ENCODE data around the gene PDE6A.

Gene PDE6A

GRCh38 chr5:149849966-149850910 is 94.4 kb downstream of the PDE6A start:
- Histone ChIP-seq H3K36me3 (replicated peaks) (no peaks in the 10 kb centered on the region), H3K27ac (no peak overlapping the region), H3K4me3 (ENCODE audit: low read depth, low read length) (no peak overlapping the region), H3K27me3 (replicated peaks) (no peaks in the 10 kb centered on the region)
- no peak for DNase-seq
- in situ Hi-C loops (cut with HindIII; ENCODE audit: low pct_ligation_motif_present, low sequenced_read_pairs): loop anchor here (25.0 kb wide), 1 partner anchor 213 kb away; no protein-coding TSS in a partner anchor
- TF ChIP-seq, protein P1, sequence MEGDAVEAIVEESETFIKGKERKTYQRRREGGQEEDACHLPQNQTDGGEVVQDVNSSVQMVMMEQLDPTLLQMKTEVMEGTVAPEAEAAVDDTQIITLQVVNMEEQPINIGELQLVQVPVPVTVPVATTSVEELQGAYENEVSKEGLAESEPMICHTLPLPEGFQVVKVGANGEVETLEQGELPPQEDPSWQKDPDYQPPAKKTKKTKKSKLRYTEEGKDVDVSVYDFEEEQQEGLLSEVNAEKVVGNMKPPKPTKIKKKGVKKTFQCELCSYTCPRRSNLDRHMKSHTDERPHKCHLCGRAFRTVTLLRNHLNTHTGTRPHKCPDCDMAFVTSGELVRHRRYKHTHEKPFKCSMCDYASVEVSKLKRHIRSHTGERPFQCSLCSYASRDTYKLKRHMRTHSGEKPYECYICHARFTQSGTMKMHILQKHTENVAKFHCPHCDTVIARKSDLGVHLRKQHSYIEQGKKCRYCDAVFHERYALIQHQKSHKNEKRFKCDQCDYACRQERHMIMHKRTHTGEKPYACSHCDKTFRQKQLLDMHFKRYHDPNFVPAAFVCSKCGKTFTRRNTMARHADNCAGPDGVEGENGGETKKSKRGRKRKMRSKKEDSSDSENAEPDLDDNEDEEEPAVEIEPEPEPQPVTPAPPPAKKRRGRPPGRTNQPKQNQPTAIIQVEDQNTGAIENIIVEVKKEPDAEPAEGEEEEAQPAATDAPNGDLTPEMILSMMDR (IDR thresholded peaks at IDR 0.05; ENCODE audit: low read depth, low read length, missing control alignments): no peak

- no peak for DNase-seq
- TF ChIP-seq, protein P1 (IDR thresholded peaks at IDR 0.05; ENCODE audit: low read depth, low read length, missing control alignments): no peak
These were observed 95.2 kb downstream of the PDE6A start for GRCh38 chr5:149849280-149849965.

GRCh38 chr5:149847611-149848010 is 97.0 kb downstream of the PDE6A start:
- Histone ChIP-seq H3K4me3 (ENCODE audit: low read depth, low read length) (no peak overlapping the region), H3K36me3 (replicated peaks) (no peaks in the 10 kb centered on the region), H3K27ac (no peak overlapping the region), H3K27me3 (replicated peaks) (no peaks in the 10 kb centered on the region)
- TF ChIP-seq, protein P1 (IDR thresholded peaks at IDR 0.05; ENCODE audit: low read depth, low read length, missing control alignments): no peak
- DNase-seq: no peak
- in situ Hi-C loops (cut with HindIII; ENCODE audit: low pct_ligation_motif_present, low sequenced_read_pairs): loop anchor here (25.0 kb wide), 1 partner anchor 210 kb away; no protein-coding TSS in a partner anchor

More at GRCh38 chr5:149849280-149849965, 95.2 kb downstream of the PDE6A start:
- Histone ChIP-seq H3K4me3 (ENCODE audit: low read depth, low read length) (no peak overlapping the region), H3K27me3 (replicated peaks) (no peaks in the 10 kb centered on the region), H3K27ac (no peak overlapping the region), H3K36me3 (replicated peaks) (no peaks in the 10 kb centered on the region)
- in situ Hi-C loops (cut with HindIII; ENCODE audit: low pct_ligation_motif_present, low sequenced_read_pairs): loop anchor here (25.0 kb wide), 1 partner anchor 212 kb away; no protein-coding TSS in a partner anchor

- in situ Hi-C loops (cut with HindIII; ENCODE audit: low pct_ligation_motif_present, low sequenced_read_pairs): loop anchor here (25.0 kb wide), 1 partner anchor 209 kb away; no protein-coding TSS in a partner anchor
- H3K27me3 ChIP-seq (replicated peaks): no peaks in the 10 kb centered on the region
- H3K4me3 ChIP-seq (ENCODE audit: low read depth, low read length): no peak overlapping the region
- TF ChIP-seq, protein P1 (IDR thresholded peaks at IDR 0.05; ENCODE audit: low read depth, low read length, missing control alignments): no peak
- H3K27ac ChIP-seq: no peak overlapping the region
- no peaks in the 10 kb centered on the region for H3K36me3 ChIP-seq (replicated peaks)
- no peak for DNase-seq
These were observed 98.6 kb downstream of the PDE6A start for GRCh38 chr5:149846021-149846420.

GRCh38 chr5:149845601-149846000 is 99.0 kb downstream of the PDE6A start:
- Histone ChIP-seq H3K36me3 (replicated peaks) (no peaks in the 10 kb centered on the region), H3K27ac (no peak overlapping the region), H3K4me3 (ENCODE audit: low read depth, low read length) (no peak overlapping the region), H3K27me3 (replicated peaks) (no peaks in the 10 kb centered on the region)
- TF ChIP-seq, protein P1 (IDR thresholded peaks at IDR 0.05; ENCODE audit: low read depth, low read length, missing control alignments): no peak
- no peak for DNase-seq
- in situ Hi-C loops (cut with HindIII; ENCODE audit: low pct_ligation_motif_present, low sequenced_read_pairs): loop anchor here (25.0 kb wide), 1 partner anchor 208 kb away; no protein-coding TSS in a partner anchor

Measured in brain microvascular endothelial cell (primary cell).